SH-SY5Y (cell line): ENCODE measurements around the gene FSTL4.

ENCODE experiments used
- GATA2 ChIP-seq: IDR thresholded peaks from 2 replicates; pipeline ENCODE4 v1.6.1; 2011; ENCODE audit warnings: mild to moderate bottlenecking, low read depth, low read length
- GATA3 ChIP-seq: IDR thresholded peaks from 2 replicates; pipeline ENCODE4 v1.6.1; 2011; ENCODE audit warnings: low read depth, mild to moderate bottlenecking, low read length, moderate library complexity

DNA sequence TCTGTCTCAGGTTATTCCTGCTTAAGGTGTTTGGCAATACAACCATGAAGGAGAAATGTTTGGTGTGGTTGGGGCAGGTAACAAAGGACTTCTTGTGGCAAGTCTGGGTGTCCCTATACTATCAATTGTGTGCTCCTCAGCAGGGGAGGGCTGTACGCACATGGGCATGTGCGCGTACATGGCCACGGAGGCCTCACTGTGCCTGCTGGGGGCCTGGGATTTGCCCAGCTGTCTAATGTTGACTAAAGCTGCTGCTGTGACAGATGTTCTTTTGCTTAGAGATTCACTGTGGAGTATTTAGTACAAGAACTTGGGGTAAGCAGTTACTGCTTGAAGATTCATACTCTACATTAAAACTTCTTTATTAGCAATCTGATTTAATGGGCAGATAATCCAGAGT is 463.0 kb downstream of the FSTL4 start:
- TF ChIP-seq GATA2 (no peak), GATA3 (0 out of 2 replicates have a peak, but pooled peaks have one; percentile 46)
